Naive thymus-derived CD4-positive, alpha-beta T cell (primary cell): Measurements from ENCODE around the gene SPEF2. TPM values are rescaled to one million over a fixed set of nuclear protein-coding genes. Genes with fewer than 3 reads are reported as not detected.

ENCODE experiments used
- ATAC-seq: fragments of 150-1000 bp; cut with Tn5 transposase; 2 replicates; pipeline ENCODE4 v1.10.0; 2021; ENCODE audit warnings: mild to moderate bottlenecking, moderate library complexity
- CTCF ChIA-PET: fragments of 350-600 bp; sonication (Branson Sonifier 250); formaldehyde crosslinking; loops from one replicate; lab custom pipeline; 2021; ENCODE audit warnings: antibody characterized with exemption; lab: Charles Lee
- POLR2A ChIA-PET: fragments of 350-600 bp; sonication (Branson Sonifier 250); formaldehyde crosslinking; loops from one replicate; lab custom pipeline; 2021; ENCODE audit warnings: antibody characterized with exemption, inconsistent platforms; lab: Charles Lee
- DNase-seq, 9 donors: peaks; one replicate each; pipeline versions ENCODE4 v3.0.0 to v3.0.0-alpha.2; 2020 to 2022; ENCODE audit warnings: mixed read lengths in 1 of 9
- H3K27ac ChIP-seq: one replicate; pipeline ENCODE4 v1.7.0; 2013; ENCODE audit warnings: mild to moderate bottlenecking, low read depth, low read length, moderate library complexity
- H3K27me3 ChIP-seq, 2 donors: one replicate each; pipeline ENCODE4 v1.7.0; 2013; ENCODE audit warnings: low read length in 2 of 2, mild to moderate bottlenecking in 2 of 2, moderate library complexity in 2 of 2; ENCODE audit not compliant: control insufficient read depth in 2 of 2, insufficient read depth in 2 of 2
- H3K36me3 ChIP-seq, 3 experiments: 1 replicate in 2 of 3; 2 replicates in 1 of 3; pipeline ENCODE4 v1.7.0; 2013; ENCODE audit warnings: low read length in 3 of 3, mild to moderate bottlenecking in 3 of 3, moderate library complexity in 1 of 3; ENCODE audit not compliant: insufficient read depth in 3 of 3, control insufficient read depth in 2 of 3
- H3K4me1 ChIP-seq, 2 donors: one replicate each; pipeline ENCODE4 v1.7.0; 2013; ENCODE audit warnings: low read length in 2 of 2, mild to moderate bottlenecking in 2 of 2, moderate library complexity in 1 of 2; ENCODE audit not compliant: control insufficient read depth in 2 of 2, insufficient read depth in 2 of 2
- H3K4me3 ChIP-seq: 2 replicates; pipeline ENCODE4 v1.7.0; 2013; ENCODE audit warnings: mild to moderate bottlenecking, low read length
- H3K9me3 ChIP-seq, 3 experiments: 1 replicate in 2 of 3; 2 replicates in 1 of 3; pipeline ENCODE4 v1.7.0; 2013; ENCODE audit warnings: low read length in 3 of 3; ENCODE audit not compliant: control insufficient read depth in 2 of 3
- H3K27ac Mint-ChIP-seq, 9 donors: one replicate each; pipeline ENCODE4 v1.8.0; 2020 to 2022; ENCODE audit warnings: mixed read lengths in 9 of 9, mild to moderate bottlenecking in 8 of 9, moderate library complexity in 5 of 9, inconsistent platforms in 2 of 9
- H3K27me3 Mint-ChIP-seq, 5 donors: one replicate each; pipeline ENCODE4 v1.8.0; 2021 to 2022; ENCODE audit warnings: mixed read lengths in 5 of 5, mild to moderate bottlenecking in 1 of 5
- H3K36me3 Mint-ChIP-seq, 5 donors: one replicate each; pipeline ENCODE4 v1.8.0; 2020 to 2022; ENCODE audit warnings: mixed read lengths in 5 of 5, mild to moderate bottlenecking in 3 of 5, inconsistent platforms in 1 of 5
- H3K4me1 Mint-ChIP-seq, 7 donors: one replicate each; pipeline ENCODE4 v1.8.0; 2020 to 2022; ENCODE audit warnings: mixed read lengths in 7 of 7, mild to moderate bottlenecking in 3 of 7, inconsistent platforms in 1 of 7
- H3K4me3 Mint-ChIP-seq, 10 donors: one replicate each; pipeline ENCODE4 v1.8.0; 2020 to 2022; ENCODE audit warnings: mild to moderate bottlenecking in 10 of 10, mixed read lengths in 10 of 10, moderate library complexity in 6 of 10, inconsistent platforms in 2 of 10
- H3K9me3 Mint-ChIP-seq, 11 donors: one replicate each; pipeline ENCODE4 v1.8.0; 2020 to 2022; ENCODE audit warnings: mixed read lengths in 11 of 11, mild to moderate bottlenecking in 4 of 11, inconsistent platforms in 1 of 11, moderate library complexity in 1 of 11
- intact Hi-C, 2 donors: fragments of 100-400 bp; cut with micrococcal nuclease; formaldehyde crosslinking; loops; one replicate each; pipeline ENCODE4 v1.15.1; 2023
- polyA plus RNA-seq, 2 donors: library from polyadenylated mRNA; unstranded; fragments of 300-500 nt; fragmentation: Illumina TruSeq; gene quantifications; one replicate each; pipeline ENCODE4 v1.2.3, GENCODE V29; 2021
- total RNA-seq, 6 experiments: library from RNA in 5 of 6; stranded (reverse) in 5 of 6; gene quantifications; 1 replicate in 5 of 6; 2 replicates in 1 of 6; pipeline ENCODE4 v1.2.3 and lab custom pipeline; 2021 to 2026

The SPEF2 gene
- total and polyA plus RNA-seq, 7 experiments from 2014 or later, result 5.5 to 13.5 (median 7.7) TPM

GRCh38 chr5:35819668-35820067 is 202.0 kb downstream of the SPEF2 start:
- ATAC-seq, result peak; percentile 28
- peaks cover 90 to 96% of the 10 kb centered on the region in 2 donors for H3K4me1 ChIP-seq
- POLR2A ChIA-PET, result interaction anchor here (0.7 to 21.7 kb wide), 13 partner anchors 9 to 148 kb away, joined by 3 to 1069 read pairs (median 10); partner anchors contain the start of gene IL7R

GRCh38 chr5:35820735-35821134 is 203.1 kb downstream of the SPEF2 start:
- Mint-ChIP-seq H3K27me3 (no peaks in the 10 kb centered on the region), H3K4me1 (peaks cover 48 to 76% (median 72%) of the 10 kb centered on the region in 7 donors), H3K9me3 (peaks cover 0 to 7% (median 3%) of the 10 kb centered on the region in 11 donors), H3K4me3 (peak overlapping the region in 8 of 10 donors; percentile 5 to 75 (median 45)), H3K27ac (peak overlapping the region; percentile 36 to 97 (median 89)), H3K36me3 (peaks cover 0 to 13% (median 5%) of the 10 kb centered on the region in 5 donors)
- Histone ChIP-seq H3K36me3 (no peaks in the 10 kb centered on the region), H3K27me3 (no peaks in the 10 kb centered on the region), H3K27ac (peak overlapping the region; percentile 54), H3K9me3 (no peaks in the 10 kb centered on the region), H3K4me1 (peaks cover 92 to 96% of the 10 kb centered on the region in 2 donors), H3K4me3 (peak overlapping the region; percentile 25)
- DNase-seq (no peak), ATAC-seq (no peak)
- POLR2A ChIA-PET, result interaction anchor here (0.8 to 21.7 kb wide), 17 partner anchors 9 to 161 kb away, joined by 3 to 1069 read pairs (median 10); partner anchors contain the start of gene IL7R
- CTCF ChIA-PET, result interaction anchor here (0.7 to 5.8 kb wide), 4 partner anchors 8 to 106 kb away, joined by 3 to 50 read pairs (median 20); no protein-coding TSS in a partner anchor
- intact Hi-C loops, result no loop called here

More at GRCh38 chr5:35819668-35820067, 202.0 kb downstream of the SPEF2 start:
- peak overlapping the region; percentile 25 for H3K4me3 ChIP-seq
- intact Hi-C loops, result no loop called here
- CTCF ChIA-PET, result interaction anchor here (0.6 to 5.8 kb wide), 5 partner anchors 14 to 49 kb away, joined by 3 to 50 read pairs (median 3); no protein-coding TSS in a partner anchor
- Mint-ChIP-seq H3K4me3 (peak overlapping the region in 6 of 10 donors; percentile 18 to 75 (median 49)), H3K36me3 (peaks cover 0 to 13% (median 5%) of the 10 kb centered on the region in 5 donors), H3K4me1 (peaks cover 41 to 65% (median 61%) of the 10 kb centered on the region in 7 donors), H3K27ac (peak overlapping the region; percentile 20 to 97 (median 89)), H3K27me3 (no peaks in the 10 kb centered on the region), H3K9me3 (peaks cover 0 to 7% (median 3%) of the 10 kb centered on the region in 11 donors)
- H3K27ac ChIP-seq, result peak overlapping the region; percentile 54
- no peaks in the 10 kb centered on the region for H3K27me3 ChIP-seq
- no peaks in the 10 kb centered on the region for H3K9me3 ChIP-seq
- H3K36me3 ChIP-seq, result no peaks in the 10 kb centered on the region
- DNase-seq, result peak in 1 of 9 donors; percentile 48

GRCh38 chr5:35821513-35821912 is 203.8 kb downstream of the SPEF2 start:
- no peaks in the 10 kb centered on the region for H3K9me3 ChIP-seq
- ATAC-seq (no peak), DNase-seq (no peak)
- Mint-ChIP-seq H3K27me3 (no peaks in the 10 kb centered on the region), H3K4me1 (peaks cover 51 to 84% (median 78%) of the 10 kb centered on the region in 7 donors), H3K36me3 (peaks cover 0 to 13% (median 5%) of the 10 kb centered on the region in 5 donors), H3K27ac (peak overlapping the region; percentile 84 to 98 (median 95)), H3K9me3 (peaks cover 0 to 7% (median 3%) of the 10 kb centered on the region in 11 donors), H3K4me3 (peak overlapping the region in 9 of 10 donors; percentile 10 to 75 (median 69))
- POLR2A ChIA-PET, result interaction anchor here (0.9 to 21.7 kb wide), 19 partner anchors 9 to 162 kb away, joined by 3 to 1069 read pairs (median 13); partner anchors contain the start of gene IL7R
- intact Hi-C loops, result no loop called here
- CTCF ChIA-PET, result interaction anchor here (1.0 to 5.8 kb wide), 8 partner anchors 9 to 103 kb away, joined by 3 to 50 read pairs (median 12); no protein-coding TSS in a partner anchor
- peak overlapping the region; percentile 5 for H3K4me3 ChIP-seq
- H3K4me1 ChIP-seq, result peaks cover 92% of the 10 kb centered on the region in 2 donors
- no peaks in the 10 kb centered on the region for H3K36me3 ChIP-seq
- H3K27ac ChIP-seq, result peak overlapping the region; percentile 62
- no peaks in the 10 kb centered on the region for H3K27me3 ChIP-seq

- Mint-ChIP-seq H3K27ac (peak overlapping the region; percentile 84 to 98 (median 95)), H3K27me3 (no peaks in the 10 kb centered on the region), H3K9me3 (peaks cover 0 to 7% (median 3%) of the 10 kb centered on the region in 11 donors), H3K4me1 (peaks cover 55 to 94% (median 88%) of the 10 kb centered on the region in 7 donors), H3K4me3 (peak overlapping the region; percentile 38 to 75 (median 70)), H3K36me3 (peaks cover 0 to 16% (median 5%) of the 10 kb centered on the region in 5 donors)
- Histone ChIP-seq H3K36me3 (no peaks in the 10 kb centered on the region), H3K27ac (peak overlapping the region; percentile 62), H3K9me3 (no peaks in the 10 kb centered on the region), H3K4me1 (peaks cover 91 to 92% of the 10 kb centered on the region in 2 donors), H3K27me3 (no peaks in the 10 kb centered on the region), H3K4me3 (peak overlapping the region; percentile 7)
- POLR2A ChIA-PET, result interaction anchor here (0.9 to 21.7 kb wide), 27 partner anchors 8 to 164 kb away, joined by 3 to 1069 read pairs (median 9); partner anchors contain the start of gene IL7R
- ATAC-seq (peak; percentile 82), DNase-seq (peak in 7 of 9 donors; percentile 49 to 83 (median 76))
- CTCF ChIA-PET, result interaction anchor here (0.7 to 5.8 kb wide), 19 partner anchors 9 to 102 kb away, joined by 3 to 50 read pairs (median 4); no protein-coding TSS in a partner anchor
- intact Hi-C loops, result loop anchor here (1.0 to 2.0 kb wide), 4 partner anchors 8 to 102 kb away; no protein-coding TSS in a partner anchor
Observed at GRCh38 chr5:35822511-35822910, 204.8 kb downstream of the SPEF2 start.

GRCh38 chr5:35823347-35824098 is 205.9 kb downstream of the SPEF2 start:
- Histone ChIP-seq H3K27me3 (no peaks in the 10 kb centered on the region), H3K4me1 (peaks cover 89 to 91% of the 10 kb centered on the region in 2 donors), H3K36me3 (no peaks in the 10 kb centered on the region), H3K27ac (peak overlapping the region; percentile 62), H3K4me3 (peak overlapping the region; percentile 7), H3K9me3 (no peaks in the 10 kb centered on the region)
- ChIA-PET CTCF (interaction anchor here (0.7 to 5.8 kb wide), 15 partner anchors 8 to 735 kb away, joined by 3 to 50 read pairs (median 5); no protein-coding TSS in a partner anchor), POLR2A (interaction anchor here (0.6 to 21.7 kb wide), 23 partner anchors 7 to 165 kb away, joined by 3 to 1069 read pairs (median 9); partner anchors contain the start of gene IL7R)
- peak overlapping the region; percentile 84 to 98 (median 95) for H3K27ac Mint-ChIP-seq
- DNase-seq (peak in 1 of 9 donors; percentile 16), ATAC-seq (no peak)
- peak overlapping the region; percentile 43 to 75 (median 70) for H3K4me3 Mint-ChIP-seq
- H3K36me3 Mint-ChIP-seq, result peaks cover 0 to 17% (median 5%) of the 10 kb centered on the region in 5 donors
- H3K4me1 Mint-ChIP-seq, result peaks cover 63 to 100% (median 98%) of the 10 kb centered on the region in 7 donors
- intact Hi-C loops, result loop anchor here (1.0 to 2.0 kb wide), 2 partner anchors 8 to 101 kb away; no protein-coding TSS in a partner anchor
- H3K9me3 Mint-ChIP-seq, result peaks cover 0 to 7% (median 3%) of the 10 kb centered on the region in 11 donors
- no peaks in the 10 kb centered on the region for H3K27me3 Mint-ChIP-seq
